GM13976 (cell line): Measurements from ENCODE around the gene NMRK1.

ENCODE experiments used
- DNase-seq: peaks from one replicate; pipeline ENCODE4 v3.0.0; 2012; ENCODE audit warnings: low spot score
- in situ Hi-C: fragments of 300-500 bp; cut with MboI; formaldehyde crosslinking; loops from one replicate; pipeline ENCODE4 v1.12.0; 2022; ENCODE audit warnings: low sequenced_read_pairs, mixed read lengths, inconsistent platforms; ENCODE audit not compliant: unreplicated experiment
- TF ChIP-seq, protein P1 (sequence below): IDR thresholded peaks from 2 replicates; pipeline ENCODE4 v1.5.1; 2012; ENCODE audit warnings: borderline replicate concordance, mild to moderate bottlenecking; ENCODE audit not compliant: insufficient read depth; ENCODE audit errors: extremely low read depth, missing control alignments, control extremely low read depth

The NMRK1 gene

GRCh38 chr9:75130172-75130571 lies 42.2 kb upstream of the NMRK1 start:
- TF ChIP-seq, protein P1, sequence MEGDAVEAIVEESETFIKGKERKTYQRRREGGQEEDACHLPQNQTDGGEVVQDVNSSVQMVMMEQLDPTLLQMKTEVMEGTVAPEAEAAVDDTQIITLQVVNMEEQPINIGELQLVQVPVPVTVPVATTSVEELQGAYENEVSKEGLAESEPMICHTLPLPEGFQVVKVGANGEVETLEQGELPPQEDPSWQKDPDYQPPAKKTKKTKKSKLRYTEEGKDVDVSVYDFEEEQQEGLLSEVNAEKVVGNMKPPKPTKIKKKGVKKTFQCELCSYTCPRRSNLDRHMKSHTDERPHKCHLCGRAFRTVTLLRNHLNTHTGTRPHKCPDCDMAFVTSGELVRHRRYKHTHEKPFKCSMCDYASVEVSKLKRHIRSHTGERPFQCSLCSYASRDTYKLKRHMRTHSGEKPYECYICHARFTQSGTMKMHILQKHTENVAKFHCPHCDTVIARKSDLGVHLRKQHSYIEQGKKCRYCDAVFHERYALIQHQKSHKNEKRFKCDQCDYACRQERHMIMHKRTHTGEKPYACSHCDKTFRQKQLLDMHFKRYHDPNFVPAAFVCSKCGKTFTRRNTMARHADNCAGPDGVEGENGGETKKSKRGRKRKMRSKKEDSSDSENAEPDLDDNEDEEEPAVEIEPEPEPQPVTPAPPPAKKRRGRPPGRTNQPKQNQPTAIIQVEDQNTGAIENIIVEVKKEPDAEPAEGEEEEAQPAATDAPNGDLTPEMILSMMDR, result no peak
- in situ Hi-C loops, result no loop called here
- DNase-seq, result no peak

GRCh38 chr9:75128535-75128934 lies 40.6 kb upstream of the NMRK1 start:
- TF ChIP-seq, protein P1, result no peak
- in situ Hi-C loops, result no loop called here
- no peak for DNase-seq

DNA sequence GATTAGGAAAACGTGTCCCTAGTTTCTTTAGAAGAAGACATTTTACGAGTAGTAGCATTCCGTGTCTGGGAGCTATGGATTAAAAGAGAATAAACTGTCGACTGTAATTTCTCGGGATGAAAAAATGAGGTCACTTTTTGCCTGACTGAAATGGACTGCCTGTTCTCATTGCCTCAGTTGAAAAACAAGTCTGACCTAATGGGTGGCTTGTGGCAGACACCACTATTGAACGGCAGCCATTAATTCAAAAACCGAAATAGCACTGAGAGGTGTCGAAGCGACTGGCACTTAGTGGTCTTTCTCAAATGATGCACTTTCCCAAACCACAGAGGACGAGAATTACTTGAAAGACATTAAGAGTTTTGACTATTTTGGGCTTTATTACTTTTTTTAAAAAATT lies 35.7 kb upstream of the NMRK1 start:
- DNase-seq, result no peak
- TF ChIP-seq, protein P1, result no peak
- in situ Hi-C loops, result no loop called here

DNA sequence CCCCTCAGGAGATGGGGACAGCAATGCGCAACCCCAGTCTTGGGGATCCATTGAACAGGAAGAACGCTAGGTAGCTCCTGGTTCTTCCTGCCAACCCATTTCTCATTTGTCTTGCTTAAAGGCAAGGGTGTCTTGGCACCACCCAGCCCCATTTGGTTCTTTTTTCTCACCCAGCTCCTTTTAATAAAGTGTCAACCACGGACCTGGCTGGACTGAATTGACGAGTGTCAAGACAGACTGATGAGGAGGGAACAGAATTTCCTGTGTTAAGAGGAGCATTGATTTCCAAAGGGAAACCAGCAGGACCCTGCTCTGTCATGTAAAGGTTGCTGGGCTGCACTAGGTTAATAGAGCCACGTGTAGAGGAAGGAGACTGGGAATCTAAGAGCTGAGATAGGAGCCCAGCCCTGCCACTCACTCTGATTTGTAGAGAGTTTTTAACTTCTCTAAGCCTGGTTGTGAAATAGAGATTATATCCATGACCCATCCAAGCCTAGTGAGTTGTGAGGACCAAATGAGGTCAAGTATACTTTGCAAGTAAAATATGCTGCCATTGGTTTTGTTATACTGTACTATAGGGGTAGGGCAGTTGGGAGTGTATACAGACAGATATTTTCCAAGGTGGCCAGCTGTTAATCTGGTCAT lies 34.1 kb upstream of the NMRK1 start:
- no peak for DNase-seq
- TF ChIP-seq, protein P1, result no peak
- in situ Hi-C loops, result no loop called here

- TF ChIP-seq, protein P1, result no peak
- in situ Hi-C loops, result no loop called here
- no peak for DNase-seq
Observed at GRCh38 chr9:75120686-75121085, 32.7 kb upstream of the NMRK1 start.

DNA sequence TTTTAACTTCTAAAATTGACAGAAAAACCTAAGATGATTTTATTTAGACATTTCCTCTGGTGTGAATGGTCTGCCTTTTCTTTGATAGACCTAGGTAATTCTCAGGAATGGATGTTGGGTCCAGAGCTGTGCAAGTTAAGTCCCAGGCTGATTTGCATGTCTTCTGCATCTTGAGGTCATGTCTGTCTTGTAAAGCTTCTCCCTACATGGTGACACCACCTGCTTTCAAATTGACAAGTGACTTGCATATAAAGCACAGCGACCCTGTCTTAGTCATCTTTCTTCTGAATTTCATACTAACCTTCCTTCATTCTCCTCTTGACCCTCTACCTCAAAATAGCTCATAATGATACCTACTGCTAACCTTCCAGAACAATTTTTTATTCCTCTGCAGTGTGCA lies 29.6 kb upstream of the NMRK1 start:
- no peak for DNase-seq
- in situ Hi-C loops, result no loop called here
- TF ChIP-seq, protein P1, result no peak
